GM21723 (cell line): ENCODE measurements around the gene LAMTOR4.

ENCODE experiments used
- ATAC-seq: cut with Tn5 transposase; IDR thresholded peaks from one replicate; pipeline ENCODE4 v1.9.1; 2021; ENCODE audit warnings: mild to moderate bottlenecking, moderate library complexity; ENCODE audit not compliant: unreplicated experiment

The LAMTOR4 gene

GRCh38 chr7:100148559-100149328 lies at the start of gene LAMTOR4:
Gene LAMTOR4 (plus strand): TSS chr7:100148918. CDS start chr7:100148973, 55 bp downstream.
- peak; percentile 98 for ATAC-seq

GRCh38 chr7:100099452-100099851 lies 49.3 kb upstream of the LAMTOR4 start:
- no peak for ATAC-seq

GRCh38 chr7:100100420-100101015 lies 48.2 kb upstream of the LAMTOR4 start:
- peak; percentile 68 for ATAC-seq

GRCh38 chr7:100101016-100101862 lies 47.5 kb upstream of the LAMTOR4 start, which contains the start of the genes AP4M1 and MCM7:
Gene AP4M1 (plus strand): TSS chr7:100101643. CDS start chr7:100101715, 72 bp downstream.
Gene MCM7 (minus strand): TSS chr7:100101397. CDS start chr7:100101294, 103 bp downstream.
- peak; percentile 82 for ATAC-seq

- ATAC-seq, result no peak
Observed at GRCh38 chr7:100102950-100103840, 45.5 kb upstream of the LAMTOR4 start.

GRCh38 chr7:100105534-100105933 lies 43.2 kb upstream of the LAMTOR4 start:
- no peak for ATAC-seq

GRCh38 chr7:100106633-100107032 lies 42.1 kb upstream of the LAMTOR4 start:
- no peak for ATAC-seq

GRCh38 chr7:100107125-100107737 lies 41.5 kb upstream of the LAMTOR4 start:
- no peak for ATAC-seq

GRCh38 chr7:100107890-100108289 lies 40.8 kb upstream of the LAMTOR4 start:
- no peak for ATAC-seq

- ATAC-seq, result no peak
Observed at GRCh38 chr7:100109521-100110163, 39.1 kb upstream of the LAMTOR4 start.

GRCh38 chr7:100111156-100111555 lies 37.6 kb upstream of the LAMTOR4 start:
- no peak for ATAC-seq

GRCh38 chr7:100111914-100112313 lies 36.8 kb upstream of the LAMTOR4 start:
- ATAC-seq, result no peak

GRCh38 chr7:100115026-100115425 lies 33.7 kb upstream of the LAMTOR4 start:
- no peak for ATAC-seq

- ATAC-seq, result no peak
Observed at GRCh38 chr7:100118388-100119071, 30.2 kb upstream of the LAMTOR4 start.

- peak; percentile 71 for ATAC-seq
Observed at GRCh38 chr7:100119072-100119969, 29.4 kb upstream of the LAMTOR4 start, which contains the start of the genes CNPY4 and TAF6. Gene CNPY4 (plus strand): TSS chr7:100119634. CDS start chr7:100119745, 111 bp downstream. Gene TAF6 (minus strand): TSS chr7:100119358. CDS start chr7:100114209, 5,149 bp downstream.

- peak; percentile 40 for ATAC-seq
Observed at GRCh38 chr7:100119970-100120732, 28.6 kb upstream of the LAMTOR4 start.

- ATAC-seq, result no peak
Observed at GRCh38 chr7:100120733-100121036, 28.0 kb upstream of the LAMTOR4 start.
